DMS53 treated with DMSO at 0.1 percent for 48 hours (cell line): ENCODE data around the gene TBC1D16.

ENCODE experiments used
- DNase-seq: peaks from one replicate; lab custom pipeline; 2025; ENCODE audit not compliant: unreplicated experiment; lab: John Stamatoyannopoulos, UW

The TBC1D16 gene

DNA sequence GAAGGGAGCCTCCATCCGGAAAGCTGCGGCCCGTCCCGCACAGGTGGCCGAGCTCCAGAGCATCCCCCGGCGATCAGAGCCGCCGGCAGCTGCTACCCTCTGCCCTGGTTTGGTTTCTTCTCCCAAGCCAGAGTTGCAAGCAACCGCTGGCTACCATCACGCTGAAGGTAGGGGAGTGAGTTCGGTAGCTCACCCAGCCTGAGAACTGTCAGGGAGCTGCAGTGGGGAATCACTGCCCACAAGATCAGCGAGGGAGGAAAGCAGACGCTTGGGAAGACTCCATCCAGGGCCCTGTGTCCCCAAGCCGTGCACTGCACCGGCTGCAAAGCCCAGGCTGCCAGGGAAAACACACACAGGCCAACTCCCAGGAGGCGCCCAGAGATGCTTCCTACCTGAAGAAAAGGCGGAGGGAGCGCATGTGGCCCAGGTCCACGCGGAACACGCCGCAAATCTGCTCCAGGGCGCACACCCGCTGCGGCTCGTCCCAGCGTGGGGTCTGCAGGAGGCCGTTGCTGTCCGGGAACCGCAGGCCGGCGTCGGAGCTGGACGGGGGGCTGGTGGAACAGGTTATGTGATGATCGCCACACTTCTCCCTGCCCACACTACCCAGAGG, 83.3 kb downstream of the TBC1D16 start:
- no peak for DNase-seq

DNA sequence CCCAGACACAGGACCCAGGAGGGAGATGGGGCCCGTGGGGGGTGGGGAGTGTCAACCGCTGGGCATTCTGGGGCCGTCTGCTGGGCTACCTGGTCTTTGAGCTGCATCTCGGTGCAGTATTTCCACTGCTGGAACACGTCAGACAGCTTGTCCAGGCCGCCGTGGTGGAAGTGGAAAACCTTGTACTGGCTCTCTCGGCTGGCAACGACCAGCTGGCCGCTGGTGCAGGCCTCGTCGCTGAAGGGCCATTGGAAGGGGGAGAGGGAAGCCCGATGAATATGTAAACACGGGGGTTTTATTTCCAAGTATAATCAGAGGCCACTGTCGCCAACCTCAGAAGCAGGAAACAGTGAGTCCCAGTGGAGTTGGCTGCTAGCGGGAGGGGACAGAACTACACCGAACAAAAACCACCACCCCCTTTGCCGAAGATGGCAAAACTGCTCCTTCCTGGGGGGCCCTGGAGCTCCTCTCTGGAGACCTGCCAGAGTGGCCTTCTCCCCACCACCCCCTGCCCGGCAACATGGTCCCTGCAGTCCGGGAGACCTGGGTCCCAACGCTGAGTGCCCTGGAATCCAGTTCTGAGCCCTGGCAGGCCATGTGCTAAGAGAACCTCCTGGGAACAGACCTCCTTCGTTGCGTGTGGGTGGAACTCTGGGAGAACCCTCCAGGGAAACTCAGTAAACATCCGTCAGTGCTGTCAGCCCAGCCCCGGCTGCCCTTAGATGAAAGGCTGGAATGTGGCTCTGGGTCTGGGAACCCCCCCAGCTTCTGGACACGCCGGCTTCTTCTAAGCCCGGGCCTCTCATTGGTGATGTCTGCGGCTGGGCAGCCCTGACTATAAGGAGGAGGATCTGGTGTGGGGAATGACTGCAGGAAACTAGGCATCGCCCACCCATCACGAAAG, 84.1 kb downstream of the TBC1D16 start:
- DNase-seq = no peak

DNA sequence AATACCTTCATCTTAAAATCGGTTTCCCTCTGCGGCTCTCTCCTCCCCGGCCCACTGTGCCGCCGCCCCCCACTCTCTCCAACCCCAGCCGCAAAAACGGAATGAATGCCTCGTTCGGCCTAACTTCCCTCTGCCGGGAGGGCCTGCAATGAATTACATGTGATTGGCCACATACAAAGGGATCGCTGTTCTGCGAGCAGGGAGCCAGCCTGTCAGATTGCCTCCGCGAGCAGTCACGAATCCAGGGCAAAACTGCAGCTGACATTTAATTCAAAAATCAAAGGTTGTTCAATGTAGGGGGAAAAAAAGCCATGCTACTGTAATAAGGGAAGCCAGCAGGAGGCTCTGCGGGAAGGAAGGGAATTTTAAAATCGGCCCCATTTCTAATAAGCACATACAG, 84.9 kb downstream of the TBC1D16 start:
- DNase-seq = no peak

DNA sequence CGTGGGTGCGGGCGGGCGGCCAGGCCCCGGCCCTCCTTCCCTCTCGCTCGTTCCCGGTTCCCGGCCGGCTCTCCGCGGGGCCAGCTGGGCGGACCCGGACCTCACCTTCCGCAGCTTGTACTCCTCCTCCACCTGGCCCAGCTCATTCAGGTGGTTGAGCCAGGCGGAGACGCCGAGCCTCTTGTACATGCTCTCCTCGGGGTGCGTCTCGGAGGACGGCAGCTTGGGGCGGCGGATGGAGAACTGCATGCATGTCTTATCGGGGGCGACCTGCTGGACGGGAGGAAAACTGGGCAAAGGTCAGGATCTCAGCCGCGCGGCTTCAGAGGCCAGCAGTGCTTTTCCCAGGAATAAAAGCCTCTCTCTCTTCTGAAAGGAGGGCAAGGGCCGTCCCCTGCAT, 85.4 kb downstream of the TBC1D16 start:
- DNase-seq = no peak

DNA sequence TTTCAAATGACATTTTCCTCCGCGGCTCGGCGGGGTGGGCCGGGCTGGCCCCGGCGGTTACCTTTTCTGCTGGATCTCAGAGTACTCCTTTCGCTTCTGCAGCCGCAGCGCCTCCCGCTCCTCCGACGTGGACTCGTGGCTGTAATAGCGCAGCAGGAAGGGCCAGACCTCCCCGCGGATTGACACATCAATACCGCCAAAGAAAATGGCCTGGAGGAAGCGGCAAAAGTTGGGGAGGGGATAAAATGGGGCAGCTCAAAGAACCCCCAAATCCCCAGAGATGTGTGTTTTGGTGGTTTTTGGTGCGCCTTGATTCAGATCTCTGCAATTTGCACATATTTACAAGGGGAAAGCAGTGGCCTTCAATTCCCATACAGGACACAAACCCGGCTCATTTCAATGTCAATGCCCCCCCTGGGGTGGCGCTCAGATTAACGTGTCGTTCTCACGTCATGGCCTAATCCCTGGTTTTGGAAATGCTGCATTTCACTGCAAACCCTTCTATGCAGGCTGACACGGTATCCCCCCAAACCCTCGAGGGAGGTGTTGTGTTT, 85.9 kb downstream of the TBC1D16 start:
- no peak for DNase-seq

DNA sequence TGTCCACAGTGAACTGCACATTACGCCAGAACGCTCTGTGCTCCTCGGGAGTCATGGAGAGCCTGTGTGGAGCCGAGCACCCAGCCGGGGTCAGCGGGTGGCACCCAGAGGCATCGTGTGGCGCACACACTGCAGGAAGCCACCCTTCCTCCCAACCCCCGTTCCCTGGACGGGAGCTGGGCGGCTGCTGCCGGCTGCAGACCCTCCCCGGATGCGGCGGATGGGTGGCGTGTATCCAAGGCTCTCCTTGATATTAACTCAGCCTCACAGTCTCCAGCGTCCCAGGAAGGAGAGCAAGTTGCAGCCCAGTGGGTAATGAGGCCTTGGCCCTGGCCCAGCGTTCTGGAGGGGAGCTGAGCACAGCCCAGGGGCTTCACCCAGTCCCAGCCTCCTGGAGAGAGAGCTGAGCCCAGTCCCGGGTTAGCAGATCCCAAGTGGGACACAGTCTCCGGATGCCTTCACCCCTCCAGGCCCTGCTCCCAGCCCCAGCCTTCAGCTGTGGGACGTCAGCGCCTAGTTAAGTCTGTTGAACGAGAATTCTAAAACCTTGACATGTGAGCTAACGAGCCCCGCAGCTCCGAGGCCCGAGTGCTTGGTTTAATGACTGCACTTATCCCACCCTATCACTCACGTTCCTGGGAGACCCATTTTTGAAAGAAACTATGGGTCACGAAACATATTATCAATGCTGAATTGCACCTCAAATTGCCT, 86.6 kb downstream of the TBC1D16 start:
- no peak for DNase-seq

DNA sequence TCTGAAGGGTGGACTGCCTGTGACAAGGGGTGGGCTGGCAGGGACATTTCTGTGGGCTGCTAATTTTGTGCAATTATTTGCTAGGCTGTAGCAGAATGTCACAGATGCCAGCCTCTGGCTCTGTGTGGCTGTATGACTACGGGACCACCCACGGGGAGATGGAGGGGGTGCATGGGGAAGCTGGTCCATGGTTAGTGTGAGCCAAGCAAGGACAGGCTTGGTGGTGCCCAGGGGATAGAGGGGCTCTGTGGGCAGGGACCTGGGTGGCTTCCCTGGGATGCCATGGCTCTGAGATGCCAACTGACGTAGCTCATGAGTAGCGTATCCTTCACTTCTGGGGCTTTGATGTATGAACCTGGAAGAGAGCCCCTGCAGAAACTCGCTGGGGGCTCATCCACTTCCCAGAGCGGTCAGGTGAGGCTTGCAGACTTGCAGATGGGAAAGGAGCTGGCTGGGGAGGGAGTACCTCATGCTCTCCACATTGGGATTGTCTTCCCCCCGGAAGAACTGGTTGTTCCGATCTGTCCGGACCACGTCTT, 87.2 kb downstream of the TBC1D16 start:
- no peak for DNase-seq

DNA sequence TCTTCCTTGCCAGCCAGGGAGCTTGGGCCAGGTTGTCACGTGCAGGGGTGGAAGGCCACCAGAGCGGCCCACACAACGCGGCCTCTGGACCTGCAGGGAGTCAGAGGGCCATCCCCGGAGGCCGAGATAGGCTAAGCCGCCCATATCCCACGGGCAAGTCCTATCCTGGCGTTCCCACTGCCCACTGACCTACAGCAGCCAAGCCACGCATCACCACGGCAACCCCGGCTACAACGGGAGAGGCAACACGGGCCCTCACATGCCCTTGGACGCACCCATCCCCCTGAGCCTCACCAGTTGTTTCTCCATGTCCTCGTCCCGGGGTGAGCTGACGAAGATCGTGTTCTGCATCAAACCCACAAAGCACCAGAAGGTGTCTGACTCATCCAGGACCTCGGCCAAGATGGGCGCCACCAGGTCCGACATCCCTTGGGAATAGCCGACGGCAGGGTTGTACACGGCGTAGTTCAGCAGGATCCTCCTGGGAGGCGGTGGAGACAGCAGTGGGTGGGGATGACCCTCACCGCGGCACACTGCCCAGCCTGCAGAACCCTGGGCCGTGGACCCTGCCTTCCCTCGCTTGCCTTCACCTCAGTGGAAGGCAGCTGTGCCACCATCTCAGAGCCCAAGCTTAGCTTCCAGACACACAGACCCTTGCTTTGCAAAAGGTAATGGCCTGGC, 88.2 kb downstream of the TBC1D16 start:
- DNase-seq = no peak

DNA sequence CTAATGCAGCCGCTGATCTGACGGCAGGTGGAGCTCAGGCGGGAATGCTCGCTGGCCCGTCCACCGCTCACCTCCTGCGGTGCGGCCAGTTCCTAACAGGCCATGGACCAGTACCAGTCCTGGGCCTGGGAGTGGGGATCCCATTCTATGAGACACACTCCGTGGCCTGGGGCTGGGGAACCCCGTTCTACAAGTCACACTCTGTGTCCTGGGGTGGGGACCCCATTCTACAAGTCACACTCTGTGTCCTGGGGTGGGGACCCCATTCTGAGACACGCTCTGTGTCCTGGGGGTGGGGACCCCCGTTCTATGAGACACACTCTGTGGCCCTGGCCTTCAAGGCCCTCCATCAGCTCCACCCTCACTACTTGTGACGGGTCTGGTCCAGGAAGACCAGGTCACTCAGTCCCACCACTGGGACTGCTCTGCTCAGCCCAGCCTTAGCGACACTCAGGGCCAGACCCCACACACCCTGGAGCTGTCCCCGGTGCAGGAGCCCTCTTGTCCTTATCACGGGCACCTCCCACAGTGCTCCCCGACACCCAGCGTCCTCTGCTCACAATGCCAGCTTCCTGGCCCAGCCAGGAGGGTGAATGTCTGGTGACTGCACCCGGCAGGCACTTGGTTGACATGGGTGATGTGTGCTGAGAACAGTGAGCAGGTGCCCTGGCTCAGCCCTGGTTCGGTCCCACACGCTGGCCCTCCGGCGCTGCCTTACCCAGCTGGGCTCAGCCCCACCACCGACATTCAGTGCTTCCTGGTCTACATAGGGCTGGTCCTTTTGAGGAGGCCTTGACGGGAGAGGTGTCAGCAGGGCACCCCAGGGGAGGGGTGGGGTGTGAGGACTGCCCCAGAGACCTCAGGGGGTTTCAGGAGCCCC, 89.1 kb downstream of the TBC1D16 start:
- no peak for DNase-seq

DNA sequence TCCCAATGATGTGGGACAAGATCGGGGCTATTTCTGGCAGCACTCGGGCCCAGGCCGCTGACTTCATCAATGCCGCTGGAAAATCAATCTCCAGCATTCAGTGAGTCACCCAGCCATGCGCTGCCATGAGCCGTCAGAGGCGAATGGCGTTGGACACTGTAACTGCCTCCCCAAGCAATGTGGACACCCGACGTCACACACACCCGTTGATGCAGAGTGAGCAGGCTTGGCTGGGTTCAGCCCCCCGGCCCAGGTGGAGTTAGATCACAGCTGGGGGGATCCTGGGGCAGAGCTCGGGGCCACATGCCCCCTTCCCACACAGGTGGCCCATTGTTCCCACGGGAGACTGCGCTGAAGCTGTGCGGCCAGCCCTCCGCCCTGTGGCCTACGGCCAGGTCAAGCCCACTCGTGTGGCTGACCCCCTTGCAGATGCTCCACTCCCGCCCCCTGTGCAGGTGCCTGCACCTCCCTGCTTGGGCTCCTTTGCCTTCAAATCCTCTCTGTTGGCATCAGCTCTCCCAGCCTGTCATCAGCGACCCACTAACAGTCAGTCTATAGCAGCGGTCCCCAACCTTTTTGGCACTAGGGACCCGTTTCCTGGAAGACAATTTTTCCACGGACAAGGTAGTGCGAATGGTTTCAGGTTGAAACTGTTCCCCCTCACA, 89.9 kb downstream of the TBC1D16 start:
- DNase-seq = no peak

DNA sequence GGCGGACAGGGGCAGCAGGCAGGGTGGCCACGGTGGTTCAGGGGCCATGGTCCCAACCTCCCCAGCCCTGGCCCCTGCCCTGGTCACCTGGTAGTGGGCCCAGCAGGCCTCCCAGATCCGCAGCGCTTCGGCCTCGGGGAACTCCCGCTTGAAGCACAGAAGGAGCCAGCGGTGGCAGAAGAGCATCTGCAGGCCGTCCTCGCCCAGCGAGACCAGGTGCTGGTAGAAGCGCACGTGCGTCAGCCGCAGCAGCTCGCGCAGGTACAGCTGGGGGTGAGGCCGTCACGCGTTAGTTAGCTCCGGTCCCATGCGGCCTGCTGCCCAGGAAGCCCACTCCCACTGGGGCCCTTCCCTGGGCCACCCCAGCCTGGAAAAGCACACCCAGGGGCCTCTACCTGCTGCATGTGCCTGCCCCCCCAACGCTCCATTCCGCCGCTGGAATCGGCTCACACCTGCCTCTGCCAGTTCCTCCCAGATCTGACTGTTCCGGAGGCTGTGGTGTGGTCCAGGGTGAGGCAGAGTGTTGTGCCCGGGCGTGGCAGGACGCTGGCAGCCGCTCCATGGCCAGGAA, 90.8 kb downstream of the TBC1D16 start:
- no peak for DNase-seq

DNA sequence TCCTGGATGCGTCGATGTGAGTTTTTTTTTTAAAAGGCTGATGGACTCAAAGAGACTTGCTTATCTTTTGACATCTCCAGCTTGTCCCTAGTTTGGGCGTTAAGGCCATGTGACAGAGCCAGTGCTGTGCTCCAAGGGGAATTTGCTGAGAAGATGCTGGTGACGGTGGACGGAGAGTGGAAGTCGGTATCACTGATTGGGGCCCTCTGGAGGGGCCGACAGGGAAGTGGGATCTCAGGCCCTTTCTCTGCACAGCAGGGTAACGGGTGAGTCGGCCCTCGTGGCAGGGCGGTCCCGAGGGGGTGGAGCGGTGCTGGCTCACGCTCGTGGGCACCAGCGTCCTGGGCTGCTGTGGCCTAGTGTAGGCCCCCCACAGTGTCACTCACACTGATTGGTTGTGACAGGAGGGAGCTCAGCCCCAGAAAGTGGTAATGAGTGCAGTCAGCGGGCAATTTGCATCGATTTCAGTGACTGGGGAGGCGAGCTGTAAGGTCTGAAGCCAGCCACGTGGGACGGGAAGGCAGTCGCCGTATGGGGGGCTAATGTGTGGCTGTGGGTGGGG, 91.3 kb downstream of the TBC1D16 start:
- no peak for DNase-seq

DNA sequence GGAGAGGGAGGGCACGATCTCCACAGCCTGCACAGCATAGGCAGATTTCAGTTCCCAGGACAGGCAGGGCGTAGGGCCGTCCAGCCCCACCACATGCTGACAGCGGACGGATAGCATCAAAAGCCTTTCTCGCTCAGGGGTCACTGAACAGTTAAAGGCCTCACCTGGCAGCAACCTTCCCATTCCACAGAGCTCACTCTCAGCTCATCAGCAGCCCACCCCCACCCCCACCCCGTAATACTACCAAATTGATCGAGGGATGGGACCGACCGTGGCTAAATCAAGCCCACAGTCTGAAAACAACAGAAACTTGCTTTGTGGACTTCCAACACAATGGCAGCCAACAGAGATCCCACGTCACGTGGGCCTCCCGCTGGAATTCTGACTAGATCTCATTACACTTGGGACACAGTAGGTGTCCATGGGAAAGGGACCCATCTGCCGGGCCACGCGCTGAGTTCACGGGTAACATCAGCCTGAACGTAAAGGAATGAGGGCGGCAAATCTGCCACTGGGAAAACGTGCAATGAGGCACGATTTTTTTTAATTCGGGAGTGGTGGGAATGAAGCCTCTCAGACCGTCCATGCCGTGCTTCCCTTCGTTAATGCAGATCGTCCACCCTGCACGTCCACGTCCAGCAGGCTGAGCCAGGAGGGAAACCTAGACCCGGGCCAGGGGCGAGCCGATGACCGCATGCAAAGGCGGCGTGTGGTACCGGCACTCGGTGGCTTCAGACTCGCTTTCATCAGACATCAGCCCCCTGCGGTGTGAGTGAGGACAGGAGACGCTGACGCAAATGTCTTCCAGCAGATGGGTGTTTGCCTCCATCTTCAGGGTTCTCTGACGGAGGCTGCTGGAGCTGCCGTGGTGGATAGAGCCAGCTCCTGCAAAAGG, 92.1 kb downstream of the TBC1D16 start:
- DNase-seq = no peak

DNA sequence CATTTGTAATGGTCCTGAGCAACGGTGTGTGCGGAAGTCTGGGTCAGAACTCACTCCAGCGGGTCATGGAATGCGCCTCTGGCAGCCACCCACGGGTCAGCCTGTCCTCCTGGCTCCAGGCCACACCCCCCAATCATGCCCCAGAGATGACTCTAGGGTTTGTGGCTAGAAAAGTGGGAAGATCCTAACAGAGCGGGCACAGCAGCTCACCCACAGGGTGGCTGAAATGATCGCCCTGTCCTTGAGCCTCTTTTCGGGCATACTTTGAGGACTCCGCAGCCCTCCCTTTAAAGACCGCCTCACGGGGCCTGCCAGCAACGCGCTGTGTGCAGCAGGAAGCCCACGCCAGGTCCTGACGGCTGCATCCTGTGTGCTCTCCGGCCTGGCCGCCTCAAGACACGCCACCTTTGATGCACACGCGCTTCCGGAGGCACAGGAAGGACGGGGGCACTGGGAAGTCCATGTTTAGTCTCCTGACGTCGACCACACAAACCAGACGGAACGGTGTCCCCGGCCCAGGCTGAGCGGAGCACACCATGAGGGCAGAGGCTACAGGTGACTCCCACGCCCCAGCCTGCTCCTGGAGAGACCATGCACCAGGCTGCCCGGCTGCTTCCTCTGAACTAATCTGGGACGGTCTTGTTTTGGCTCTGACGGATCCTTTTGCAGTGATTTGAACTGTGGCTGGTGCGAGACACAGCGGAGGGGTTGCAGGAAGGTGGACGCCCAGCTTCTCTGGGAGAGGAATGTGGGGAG, 92.9 kb downstream of the TBC1D16 start:
- DNase-seq = no peak

DNA sequence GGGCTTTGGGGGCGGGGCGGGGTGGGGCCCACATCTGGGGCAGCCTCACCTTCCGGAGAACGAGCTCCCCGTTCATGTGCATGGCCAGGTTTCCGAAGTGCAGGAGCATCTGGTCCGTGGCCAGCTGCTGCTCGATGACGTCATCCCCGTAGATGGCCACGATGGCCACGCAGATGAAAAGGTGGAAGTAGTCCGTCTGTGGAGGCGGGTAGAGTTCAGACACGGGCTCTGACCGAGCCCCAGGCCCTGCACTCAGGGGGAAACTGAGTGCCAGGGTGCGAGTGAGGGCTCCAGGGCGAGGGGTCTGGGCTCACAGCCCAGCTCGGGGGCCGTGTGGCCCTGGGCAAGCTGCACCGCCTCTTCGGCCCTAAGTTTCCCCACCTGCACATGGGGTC, 93.7 kb downstream of the TBC1D16 start:
- DNase-seq = no peak

DNA sequence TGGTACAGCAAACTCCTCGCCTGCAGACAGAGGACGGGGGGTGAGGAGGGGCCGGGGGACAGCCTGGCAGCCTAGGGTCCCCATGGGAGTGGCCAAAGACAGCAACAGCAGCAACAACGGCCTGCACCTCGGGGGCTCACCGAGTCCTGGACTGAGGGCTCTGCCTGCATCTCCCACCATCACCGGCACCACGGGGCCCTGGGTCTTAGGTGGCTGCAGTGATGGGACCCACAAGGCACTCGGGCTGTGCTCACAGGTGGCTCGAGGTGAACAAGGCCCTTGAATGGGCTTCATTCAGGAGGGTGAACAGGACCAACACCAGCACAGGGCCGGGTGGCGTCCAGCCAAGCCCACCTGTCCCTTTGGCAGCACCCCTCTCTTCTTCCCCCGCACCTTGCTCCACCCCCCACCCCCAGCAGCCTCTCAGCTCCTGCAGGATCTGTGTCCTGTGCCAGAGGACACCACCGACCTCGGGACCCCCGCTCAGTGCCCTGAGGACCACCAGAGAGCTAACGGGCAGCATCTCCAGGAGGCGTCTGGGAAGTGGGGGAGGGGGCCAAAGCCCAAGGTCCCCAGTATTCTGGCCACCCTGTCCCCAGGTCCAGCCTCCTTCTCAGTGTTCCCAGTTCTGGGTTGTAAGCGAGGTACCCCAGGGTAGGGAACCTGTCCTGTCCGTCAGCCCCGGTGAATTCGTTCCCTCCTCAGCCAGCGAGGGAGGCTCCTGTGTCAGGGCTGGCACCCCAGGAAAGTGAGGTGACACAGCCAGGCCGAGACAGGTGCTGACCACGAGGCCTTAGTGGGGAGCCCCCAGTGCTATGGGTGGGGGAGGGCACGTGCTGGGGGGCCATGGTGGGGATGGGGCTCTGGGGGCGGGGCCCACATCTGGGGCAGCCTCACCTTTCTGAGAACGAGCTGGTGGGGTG, 94.3 kb downstream of the TBC1D16 start:
- DNase-seq = no peak
